Mucosa of rectum (tissue), 2 donors: ENCODE results near the gene NPIPA1.
"Not testable (repeated sequence)": the region's sequence is repeated elsewhere in the genome, so short reads cannot be mapped to it uniquely, and the experiment has no call there.

Source experiments
- H3K27ac ChIP-seq, 2 donors: one replicate each; pipeline ENCODE4 v1.7.0; 2013; ENCODE audit warnings: inconsistent platforms in 2 of 2, low read depth in 2 of 2, low read length in 2 of 2
- H3K27me3 ChIP-seq, 2 donors: one replicate each; pipeline ENCODE4 v1.7.0; 2013; ENCODE audit warnings: low read length in 2 of 2; ENCODE audit not compliant: control insufficient read depth in 2 of 2, insufficient read depth in 2 of 2
- H3K36me3 ChIP-seq, 2 donors: one replicate each; pipeline ENCODE4 v1.7.0; 2013; ENCODE audit warnings: low read length in 2 of 2; ENCODE audit not compliant: control insufficient read depth in 2 of 2, insufficient read depth in 2 of 2
- H3K4me1 ChIP-seq, 2 donors: one replicate each; pipeline ENCODE4 v1.7.0; 2013; ENCODE audit warnings: low read length in 2 of 2, mild to moderate bottlenecking in 1 of 2; ENCODE audit not compliant: control insufficient read depth in 2 of 2, insufficient read depth in 2 of 2
- H3K4me3 ChIP-seq, 2 donors: one replicate each; pipeline ENCODE4 v1.7.0; 2013; ENCODE audit warnings: low read length in 2 of 2
- H3K9ac ChIP-seq, 2 donors: one replicate each; pipeline ENCODE4 v1.7.0; 2013; ENCODE audit warnings: low read length in 2 of 2, low read depth in 1 of 2, mild to moderate bottlenecking in 1 of 2
- H3K9me3 ChIP-seq, 2 donors: one replicate each; pipeline ENCODE4 v1.7.0; 2013; ENCODE audit warnings: low read length in 2 of 2; ENCODE audit not compliant: control insufficient read depth in 2 of 2
- donor health status: healthy.
- donor health status: Normal muscosa, but diverticular disease.

NPIPA1 gene

DNA sequence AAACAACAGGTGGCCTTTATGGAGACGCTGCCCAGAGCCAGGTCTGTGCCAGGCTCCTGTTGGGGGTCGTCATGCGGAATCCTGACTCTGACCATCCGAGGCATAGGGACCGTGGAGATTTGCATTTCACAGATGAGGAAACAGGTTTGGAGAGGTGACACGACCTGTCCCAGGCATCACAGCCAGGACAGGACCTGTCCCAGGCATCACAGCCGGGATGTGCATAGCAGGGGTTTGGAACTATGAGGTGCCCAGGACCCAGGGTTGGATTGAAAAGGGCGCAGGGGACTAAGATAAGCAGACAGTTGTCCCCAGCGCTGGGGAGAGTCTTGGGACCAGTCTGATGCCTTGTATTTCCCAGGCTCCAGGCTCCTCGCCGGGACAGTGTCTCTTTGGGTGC lies 24.7 kb upstream of the NPIPA1 start:
- H3K36me3 ChIP-seq, H3K9me3 ChIP-seq, H3K9ac ChIP-seq, H3K4me3 ChIP-seq, H3K27ac ChIP-seq, H3K27me3 ChIP-seq, H3K4me1 ChIP-seq: not testable (repeated sequence)

DNA sequence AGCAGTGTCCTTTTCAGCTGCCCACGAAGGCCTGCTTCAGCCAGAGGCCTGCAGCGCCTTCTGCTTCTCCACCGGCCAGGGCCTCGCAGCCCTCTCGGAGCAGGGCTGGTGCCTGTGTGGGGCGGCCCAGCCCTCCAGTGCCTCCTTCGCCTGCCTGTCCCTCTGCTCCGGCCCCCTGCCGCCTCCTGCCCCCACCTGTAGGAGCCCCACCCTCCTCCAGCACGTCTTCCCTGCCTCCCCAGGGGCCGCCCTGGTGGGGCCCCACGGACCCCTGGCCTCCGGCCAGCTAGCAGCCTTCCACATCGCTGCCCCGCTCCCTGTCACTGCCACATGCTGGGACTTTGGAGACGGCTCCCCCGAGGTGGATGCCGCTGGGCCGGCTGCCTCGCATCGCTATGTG lies 18.7 kb upstream of the NPIPA1 start:
- H3K27ac ChIP-seq, H3K9me3 ChIP-seq, H3K4me1 ChIP-seq, H3K9ac ChIP-seq, H3K4me3 ChIP-seq, H3K27me3 ChIP-seq, H3K36me3 ChIP-seq: not testable (repeated sequence)

DNA sequence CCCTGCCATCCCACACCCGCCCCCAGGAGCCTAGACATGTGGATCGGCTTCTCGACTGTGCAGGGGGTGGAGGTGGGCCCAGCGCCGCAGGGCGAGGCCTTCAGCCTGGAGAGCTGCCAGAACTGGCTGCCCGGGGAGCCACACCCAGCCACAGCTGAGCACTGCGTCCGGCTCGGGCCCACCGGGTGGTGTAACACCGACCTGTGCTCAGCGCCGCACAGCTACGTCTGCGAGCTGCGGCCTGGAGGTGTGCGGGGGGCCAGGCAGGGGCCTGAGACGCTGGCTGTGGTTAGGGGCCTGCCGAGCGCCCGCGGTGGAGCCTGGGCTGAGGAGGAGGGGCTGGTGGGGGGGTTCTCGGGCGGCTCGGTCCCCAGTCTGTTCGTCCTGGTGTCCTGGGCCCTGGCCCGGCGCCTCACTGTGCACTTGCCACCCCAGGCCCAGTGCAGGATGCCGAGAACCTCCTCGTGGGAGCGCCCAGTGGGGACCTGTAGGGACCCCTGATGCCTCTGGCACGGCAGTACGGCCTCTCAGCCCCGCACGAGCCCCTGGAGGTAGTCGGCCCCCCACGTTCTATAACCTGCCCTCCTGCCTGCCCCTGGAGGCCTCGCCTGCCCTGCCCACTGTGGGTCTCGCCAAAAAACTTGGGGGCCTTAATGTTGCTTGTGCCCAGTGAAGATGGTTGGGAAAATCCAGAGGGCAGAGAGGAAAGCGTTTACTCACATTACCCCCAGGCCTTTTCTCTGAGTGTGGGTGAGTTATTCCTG lies 17.2 kb upstream of the NPIPA1 start:
- H3K4me3 ChIP-seq, H3K27ac ChIP-seq, H3K27me3 ChIP-seq, H3K9ac ChIP-seq, H3K9me3 ChIP-seq, H3K4me1 ChIP-seq, H3K36me3 ChIP-seq: not testable (repeated sequence)

DNA sequence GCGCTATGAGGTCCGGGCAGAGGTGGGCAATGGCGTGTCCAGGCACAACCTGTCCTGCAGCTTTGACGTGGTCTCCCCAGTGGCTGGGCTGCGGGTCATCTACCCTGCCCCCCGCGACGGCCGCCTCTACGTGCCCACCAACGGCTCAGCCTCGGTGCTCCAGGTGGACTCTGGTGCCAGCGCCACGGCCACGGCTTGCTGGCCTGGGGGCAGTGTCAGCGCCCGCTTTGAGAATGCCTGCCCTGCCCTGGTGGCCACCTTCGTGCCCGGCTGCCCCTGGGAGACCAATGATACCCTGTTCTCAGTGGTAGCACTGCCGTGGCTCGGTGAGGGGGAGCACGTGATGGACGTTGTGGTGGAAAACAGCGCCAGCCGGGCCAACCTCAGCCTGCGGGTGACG lies 15.0 kb upstream of the NPIPA1 start:
- not testable (repeated sequence) for H3K4me1 ChIP-seq, H3K36me3 ChIP-seq, H3K27ac ChIP-seq, H3K9ac ChIP-seq, H3K4me3 ChIP-seq, H3K9me3 ChIP-seq, H3K27me3 ChIP-seq

DNA sequence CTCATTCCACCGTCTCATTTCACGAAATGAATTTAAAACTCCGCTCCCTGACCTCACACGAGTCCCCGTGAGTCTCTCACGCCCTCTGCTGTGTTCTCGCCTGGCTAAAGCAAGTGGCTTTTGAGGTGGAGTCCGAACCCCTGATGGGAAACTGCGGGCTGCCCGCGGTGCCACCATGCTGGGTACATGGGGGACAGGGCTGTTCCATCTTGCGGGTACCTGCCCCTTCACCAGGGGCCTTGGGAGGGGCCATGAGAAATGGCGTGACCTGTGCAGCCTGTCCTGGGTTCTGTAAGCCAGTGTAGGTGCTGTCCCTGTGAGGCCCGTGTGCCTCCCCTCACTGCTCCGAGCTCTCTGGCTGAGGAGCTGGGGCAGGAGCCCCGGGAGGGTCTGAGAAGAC lies 14.3 kb upstream of the NPIPA1 start:
- H3K9ac ChIP-seq, H3K36me3 ChIP-seq, H3K27me3 ChIP-seq, H3K4me1 ChIP-seq, H3K9me3 ChIP-seq, H3K4me3 ChIP-seq, H3K27ac ChIP-seq: not testable (repeated sequence)

DNA sequence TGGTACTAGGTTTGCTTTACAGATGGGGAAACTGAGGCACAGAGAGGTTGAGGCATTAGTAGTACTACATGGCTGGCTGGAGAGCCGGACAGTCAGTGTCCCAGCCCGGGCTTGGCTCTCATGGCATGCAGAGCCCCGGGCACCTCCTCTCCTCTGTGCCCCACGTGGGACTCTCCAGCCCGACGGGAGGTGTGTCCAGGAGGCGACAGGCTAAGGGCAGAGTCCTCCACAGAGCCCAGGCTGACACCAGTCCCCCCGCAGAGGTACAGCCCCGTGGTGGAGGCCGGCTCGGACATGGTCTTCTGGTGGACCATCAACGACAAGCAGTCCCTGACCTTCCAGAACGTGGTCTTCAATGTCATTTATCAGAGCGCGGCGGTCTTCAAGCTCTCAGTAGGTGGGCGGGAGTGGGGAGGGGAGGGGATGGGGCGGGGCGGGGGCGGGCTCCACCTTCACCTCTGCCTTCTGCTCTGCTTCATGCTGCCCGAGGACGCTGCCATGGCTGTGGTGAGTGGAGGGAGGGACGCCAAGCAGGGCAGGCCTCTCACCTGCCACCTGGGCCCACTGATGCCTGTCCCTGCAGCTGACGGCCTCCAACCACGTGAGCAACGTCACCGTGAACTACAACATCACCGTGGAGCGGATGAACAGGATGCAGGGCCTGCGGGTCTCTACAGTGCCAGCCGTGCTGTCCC lies 13.7 kb upstream of the NPIPA1 start:
- not testable (repeated sequence) for H3K36me3 ChIP-seq, H3K9ac ChIP-seq, H3K27me3 ChIP-seq, H3K27ac ChIP-seq, H3K4me3 ChIP-seq, H3K9me3 ChIP-seq, H3K4me1 ChIP-seq

DNA sequence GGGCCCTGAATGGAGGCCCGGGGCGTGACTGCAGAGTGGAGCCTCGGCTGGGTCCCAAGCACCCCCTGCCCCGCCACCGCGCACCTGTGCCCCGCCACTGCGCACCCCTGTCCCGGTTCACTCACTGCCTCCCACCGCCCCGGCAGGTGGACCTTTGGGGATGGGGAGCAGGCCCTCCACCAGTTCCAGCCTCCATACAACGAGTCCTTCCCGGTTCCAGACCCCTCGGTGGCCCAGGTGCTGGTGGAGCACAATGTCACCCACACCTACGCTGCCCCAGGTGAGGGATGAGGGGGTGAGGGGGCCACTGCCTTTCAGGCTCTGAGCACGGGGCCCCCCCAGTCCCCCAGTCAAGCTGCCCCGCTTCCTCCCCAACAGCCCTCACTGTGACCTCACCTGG lies 12.9 kb upstream of the NPIPA1 start:
- not testable (repeated sequence) for H3K9ac ChIP-seq, H3K27me3 ChIP-seq, H3K36me3 ChIP-seq, H3K4me3 ChIP-seq, H3K9me3 ChIP-seq, H3K4me1 ChIP-seq, H3K27ac ChIP-seq

DNA sequence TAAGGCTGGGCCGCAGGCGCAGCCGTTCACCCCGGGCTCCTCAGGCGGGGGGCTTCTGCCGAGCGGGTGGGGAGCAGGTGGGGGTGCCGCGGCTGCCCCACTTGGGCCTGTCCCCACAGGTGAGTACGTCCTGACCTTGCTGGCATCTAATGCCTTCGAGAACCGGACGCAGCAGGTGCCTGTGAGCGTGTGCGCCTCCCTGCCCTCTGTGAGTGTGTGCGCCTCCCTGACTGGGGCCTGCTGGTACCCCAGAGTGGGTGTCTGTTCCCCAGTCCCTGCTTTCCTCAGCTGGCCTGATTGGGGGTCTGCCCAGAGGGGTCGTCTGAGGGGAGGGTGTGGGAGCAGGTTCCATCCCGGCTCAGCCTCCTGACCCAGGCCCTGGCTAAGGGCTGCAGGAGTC lies 12.3 kb upstream of the NPIPA1 start:
- not testable (repeated sequence) for H3K27me3 ChIP-seq, H3K36me3 ChIP-seq, H3K9me3 ChIP-seq, H3K27ac ChIP-seq, H3K4me1 ChIP-seq, H3K4me3 ChIP-seq, H3K9ac ChIP-seq

DNA sequence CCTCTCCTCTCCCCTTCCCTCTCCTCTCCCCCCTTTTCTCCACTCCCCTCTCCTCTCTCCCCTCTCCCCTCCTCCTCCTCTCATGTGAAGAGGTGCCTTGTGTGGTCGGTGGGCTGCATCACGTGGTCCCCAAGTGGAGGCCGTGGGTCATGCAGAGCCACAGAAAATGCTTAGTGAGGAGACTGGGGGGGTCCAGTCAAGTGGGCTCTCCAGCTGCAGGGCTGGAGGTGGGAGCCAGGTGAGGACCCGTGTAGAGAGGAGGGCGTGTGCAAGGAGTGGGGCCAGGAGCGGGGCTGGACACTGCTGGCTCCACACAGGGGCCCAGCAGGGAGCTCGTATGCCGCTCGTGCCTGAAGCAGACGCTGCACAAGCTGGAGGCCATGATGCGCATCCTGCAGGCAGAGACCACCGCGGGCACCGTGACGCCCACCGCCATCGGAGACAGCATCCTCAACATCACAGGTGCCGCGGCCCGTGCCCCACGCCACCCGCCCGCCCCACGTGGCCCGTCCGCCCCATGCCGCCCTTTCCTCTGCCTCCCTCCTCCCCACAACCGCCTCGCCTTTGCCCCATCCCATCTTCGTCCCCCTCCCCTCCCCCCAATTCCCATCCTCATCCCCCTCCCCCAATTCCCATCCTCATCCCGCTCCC lies 9.1 kb upstream of the NPIPA1 start:
- not testable (repeated sequence) for H3K4me3 ChIP-seq, H3K36me3 ChIP-seq, H3K9ac ChIP-seq, H3K4me1 ChIP-seq, H3K27me3 ChIP-seq, H3K9me3 ChIP-seq, H3K27ac ChIP-seq

DNA sequence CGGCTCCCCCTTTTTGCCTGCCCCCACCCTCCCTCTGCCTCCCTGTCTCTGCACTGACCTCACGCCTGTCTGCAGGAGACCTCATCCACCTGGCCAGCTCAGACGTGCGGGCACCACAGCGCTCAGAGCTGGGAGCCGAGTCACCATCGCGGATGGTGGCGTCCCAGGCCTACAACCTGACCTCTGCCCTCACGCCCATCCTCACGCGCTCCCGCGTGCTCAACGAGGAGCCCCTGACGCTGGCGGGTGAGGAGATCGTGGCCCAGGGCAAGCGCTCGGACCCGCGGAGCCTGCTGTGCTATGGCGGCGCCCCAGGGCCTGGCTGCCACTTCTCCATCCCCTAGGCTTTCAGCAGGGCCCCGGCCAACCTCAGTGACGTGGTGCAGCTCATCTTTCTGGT lies 8.1 kb upstream of the NPIPA1 start:
- not testable (repeated sequence) for H3K9ac ChIP-seq, H3K27me3 ChIP-seq, H3K9me3 ChIP-seq, H3K4me1 ChIP-seq, H3K4me3 ChIP-seq, H3K36me3 ChIP-seq, H3K27ac ChIP-seq
